Motor neuron (in vitro differentiated cells): Measurements from ENCODE around the gene RAB5B. TPM values are rescaled to one million over a fixed set of nuclear protein-coding genes. Genes with fewer than 3 reads are reported as not detected.
"Not testable (repeated sequence)": the region's sequence is repeated elsewhere in the genome, so short reads cannot be mapped to it uniquely, and the experiment has no call there.

Source experiments
- ATAC-seq, 8 experiments: fragments of 200-7000 bp; cut with Tn5 transposase; replicated peaks in 6 of 8; 2 replicates each; pipeline ENCODE4 v1.8.0; 2021; ENCODE audit warnings: mild to moderate bottlenecking in 8 of 8, moderate library complexity in 8 of 8
- H3K27ac ChIP-seq, 2 donors: fragments of 250-450 bp; sonication (Bioruptor Pico); 2 replicates each; pipeline ENCODE4 v1.9.0; 2021; ENCODE audit warnings: antibody characterized with exemption in 2 of 2, mild to moderate bottlenecking in 2 of 2, moderate library complexity in 1 of 2
- H3K4me1 ChIP-seq, 2 donors: fragments of 250-450 bp; sonication (Bioruptor Pico); replicated peaks in 1 of 2; 2 replicates each; pipeline ENCODE4 v1.6.1; 2021; ENCODE audit warnings: antibody characterized with exemption in 2 of 2, mild to moderate bottlenecking in 2 of 2, moderate library complexity in 1 of 2
- H3K4me3 ChIP-seq, 5 donors: fragments of 250-450 bp; sonication (Bioruptor Pico); 2 replicates each; pipeline ENCODE4 v1.9.0; 2021; ENCODE audit warnings: antibody characterized with exemption in 5 of 5, mild to moderate bottlenecking in 5 of 5, moderate library complexity in 4 of 5
- WGBS, 10 experiments: fragments of 450-650 bp; shearing (Covaris generic); methylation state at CpG; one replicate each; pipeline ENCODE4 v1.0.0; 2022; 5-methylcytosine and 5-hydroxymethylcytosine counted together
- in situ Hi-C, 9 experiments: fragments of 400-800 bp; cut with MboI; loops; one replicate each; pipeline ENCODE4 v1.15.0; 2021; ENCODE audit warnings: low sequenced_read_pairs in 9 of 9, low pct_unique_long_range_greater_than_20kb in 2 of 9; ENCODE audit not compliant: unreplicated experiment in 9 of 9
- total RNA-seq, 8 experiments: library from RNA; unstranded; fragments of 300-600 nt; gene quantifications; 2 replicates each; pipeline versions ENCODE4 v1.2.3 to v1.2.4, GENCODE V29; 2022

Gene RAB5B
- total RNA-seq, 8 experiments from 2014 or later = 56.3 to 95.6 (median 76.0) TPM

- ATAC-seq = peak; percentile 99 to 100 (median 100)
- peak within 1 kb of the TSS; percentile 63 to 66 for H3K27ac ChIP-seq
- in situ Hi-C loops = no loop called here
- H3K4me1 ChIP-seq = peaks cover 4 to 7% of the 10 kb centered on the region in 2 donors
- 0 to 100% (median 14%) methylated on average over 1 to 12 of the region's 27 CpGs; no CpG with 5 or more reads in 2 of the 10 experiments for WGBS, 10 experiments
- peak within 1 kb of the TSS; percentile 41 to 94 (median 52) for H3K4me3 ChIP-seq
These were observed 23.0 kb downstream of the RAB5B start, which contains the start of gene SUOX for GRCh38 chr12:55996715-55997534. TSS of gene SUOX (plus strand) at chr12:55997276. CDS start at chr12:56002222, 4,946 bp downstream.

GRCh38 chr12:55997535-55997859 is 23.6 kb downstream of the RAB5B start:
- in situ Hi-C loops = no loop called here
- peak overlapping the region; percentile 41 to 94 (median 52) for H3K4me3 ChIP-seq
- peak; percentile 1 to 18 (median 5) for ATAC-seq
- peaks cover 4 to 7% of the 10 kb centered on the region in 2 donors for H3K4me1 ChIP-seq
- H3K27ac ChIP-seq = peak overlapping the region; percentile 49 to 66
- 0 to 10% (median 0%) methylated on average over 1 to 3 of the region's 5 CpGs; no CpG with 5 or more reads in 6 of the 10 experiments for WGBS, 10 experiments

- in situ Hi-C loops = not testable (repeated sequence)
These were observed 25.6 kb downstream of the RAB5B start for GRCh38 chr12:55999522-55999921.

GRCh38 chr12:55999999-56000540 is 26.2 kb downstream of the RAB5B start:
- H3K4me1 ChIP-seq, H3K27ac ChIP-seq, H3K4me3 ChIP-seq, in situ Hi-C loops, ATAC-seq: not testable (repeated sequence)
- WGBS, 10 experiments = 100% methylated on average over 1 to 2 of the region's 33 CpGs; no CpG with 5 or more reads in 8 of the 10 experiments

More at GRCh38 chr12:55999522-55999921, 25.6 kb downstream of the RAB5B start:
- not testable (repeated sequence) for H3K27ac ChIP-seq, ATAC-seq, H3K4me1 ChIP-seq, H3K4me3 ChIP-seq
- 100% methylated on average over 1 of the region's 6 CpGs; no CpG with 5 or more reads in 9 of the 10 experiments for WGBS, 10 experiments

- in situ Hi-C loops = no loop called here
- WGBS, 10 experiments = 33 to 100% (median 78%) methylated on average over 1 to 7 of the region's 7 CpGs; no CpG with 5 or more reads in 1 of the 10 experiments
- Histone ChIP-seq H3K4me1 (peaks cover 5 to 7% of the 10 kb centered on the region in 2 donors), H3K4me3 (no peak overlapping the region), H3K27ac (no peak overlapping the region)
- no peak for ATAC-seq
These were observed 27.7 kb downstream of the RAB5B start for GRCh38 chr12:56001487-56002100.

GRCh38 chr12:56003376-56003775 is 29.5 kb downstream of the RAB5B start:
- H3K27ac ChIP-seq, H3K4me1 ChIP-seq, H3K4me3 ChIP-seq, in situ Hi-C loops, ATAC-seq: not testable (repeated sequence)
- 81 to 100% (median 99%) methylated on average over 2 to 5 of the region's 5 CpGs; no CpG with 5 or more reads in 6 of the 10 experiments for WGBS, 10 experiments

- in situ Hi-C loops = no loop called here
- Histone ChIP-seq H3K4me3 (no peak overlapping the region), H3K4me1 (peaks cover 4% of the 10 kb centered on the region in 2 donors), H3K27ac (no peak overlapping the region)
- no peak for ATAC-seq
- WGBS, 10 experiments = 100% methylated on average over 3 of the region's 10 CpGs; no CpG with 5 or more reads in 9 of the 10 experiments
These were observed 30.3 kb downstream of the RAB5B start for GRCh38 chr12:56004211-56004610.

- H3K27ac ChIP-seq = peak overlapping the region; percentile 89 to 92
- H3K4me1 ChIP-seq = peaks cover 4 to 11% of the 10 kb centered on the region in 2 donors
- in situ Hi-C loops = no loop called here
- ATAC-seq = peak; percentile 66 to 86 (median 79)
- H3K4me3 ChIP-seq = peak overlapping the region; percentile 88 to 100 (median 99)
- 0 to 26% (median 4%) methylated on average over 1 to 13 of the region's 44 CpGs; no CpG with 5 or more reads in 1 of the 10 experiments for WGBS, 10 experiments
These were observed 34.0 kb downstream of the RAB5B start for GRCh38 chr12:56007564-56008559.

GRCh38 chr12:56010111-56010570 is 36.3 kb downstream of the RAB5B start:
- no peak overlapping the region for H3K27ac ChIP-seq
- H3K4me1 ChIP-seq = peaks cover 4 to 11% of the 10 kb centered on the region in 2 donors
- in situ Hi-C loops = no loop called here
- H3K4me3 ChIP-seq = no peak overlapping the region
- ATAC-seq = no peak
- 0 to 85% (median 63%) methylated on average over 1 to 2 of the region's 2 CpGs; no CpG with 5 or more reads in 4 of the 10 experiments for WGBS, 10 experiments

- ATAC-seq = no peak
- H3K27ac ChIP-seq = no peak overlapping the region
- in situ Hi-C loops = no loop called here
- H3K4me3 ChIP-seq = no peak overlapping the region
- peaks cover 4 to 11% of the 10 kb centered on the region in 2 donors for H3K4me1 ChIP-seq
- WGBS, 10 experiments = 67 to 100% (median 100%) methylated on average over 1 to 2 of the region's 2 CpGs; no CpG with 5 or more reads in 1 of the 10 experiments
These were observed 37.7 kb downstream of the RAB5B start for GRCh38 chr12:56011509-56012090.

- Histone ChIP-seq H3K27ac (no peak overlapping the region), H3K4me3 (no peak overlapping the region), H3K4me1 (peaks cover under 1 to 7% of the 10 kb centered on the region in 2 donors)
- in situ Hi-C loops = no loop called here
- 90 to 100% (median 99%) methylated on average over 1 to 4 of the region's 5 CpGs; no CpG with 5 or more reads in 6 of the 10 experiments for WGBS, 10 experiments
- ATAC-seq = no peak
These were observed 39.6 kb downstream of the RAB5B start for GRCh38 chr12:56013482-56013881.

- no peak for ATAC-seq
- 41 to 100% (median 71%) methylated on average over 1 to 2 of the region's 2 CpGs; no CpG with 5 or more reads in 2 of the 10 experiments for WGBS, 10 experiments
- Histone ChIP-seq H3K27ac (no peak overlapping the region), H3K4me3 (no peak overlapping the region), H3K4me1 (peaks cover 0 to 7% of the 10 kb centered on the region in 2 donors)
- in situ Hi-C loops = no loop called here
These were observed 40.3 kb downstream of the RAB5B start for GRCh38 chr12:56014205-56014604.
